ENCODE results near the gene AFAP1.
A peak's percentile ranks its signal among the peaks of the same experiment; 100 is the strongest.

Gene AFAP1

GRCh38 chr4:7766086-7766485 lies 173.6 kb downstream of the AFAP1 start:
- no peak for DNase-seq

- no peak for DNase-seq
Measured at GRCh38 chr4:7765666-7766065, 174.0 kb downstream of the AFAP1 start.

- DNase-seq, result no peak
Measured at GRCh38 chr4:7764466-7764865, 175.2 kb downstream of the AFAP1 start.

- DNase-seq, result no peak
Measured at GRCh38 chr4:7763788-7764187, 175.9 kb downstream of the AFAP1 start.

GRCh38 chr4:7763106-7763505 lies 176.6 kb downstream of the AFAP1 start:
- no peak for DNase-seq

GRCh38 chr4:7762376-7763030 lies 177.2 kb downstream of the AFAP1 start:
- DNase-seq, result no peak

GRCh38 chr4:7761720-7762119 lies 177.9 kb downstream of the AFAP1 start:
- peak; percentile 52 for DNase-seq

- DNase-seq, result no peak
Measured at GRCh38 chr4:7761312-7761711, 178.3 kb downstream of the AFAP1 start.

GRCh38 chr4:7760706-7761105 lies 179.0 kb downstream of the AFAP1 start:
- no peak for DNase-seq

GRCh38 chr4:7760228-7760627 lies 179.4 kb downstream of the AFAP1 start:
- DNase-seq, result no peak

GRCh38 chr4:7759635-7760034 lies 180.0 kb downstream of the AFAP1 start:
- peak; percentile 11 for DNase-seq

- peak; percentile 81 for DNase-seq
Measured at GRCh38 chr4:7759216-7759615, 180.4 kb downstream of the AFAP1 start.

GRCh38 chr4:7758476-7758875 lies 181.2 kb downstream of the AFAP1 start:
- DNase-seq, result no peak

- DNase-seq, result no peak
Measured at GRCh38 chr4:7757501-7758471, 181.9 kb downstream of the AFAP1 start.

GRCh38 chr4:7756561-7757355 lies 182.9 kb downstream of the AFAP1 start:
- no peak for DNase-seq

- DNase-seq, result no peak
Measured at GRCh38 chr4:7756071-7756470, 183.6 kb downstream of the AFAP1 start.

GRCh38 chr4:7755561-7755960 lies 184.1 kb downstream of the AFAP1 start:
- DNase-seq, result no peak

- no peak for DNase-seq
Measured at GRCh38 chr4:7754565-7755262, 184.9 kb downstream of the AFAP1 start.

- no peak for DNase-seq
Measured at GRCh38 chr4:7753931-7754465, 185.7 kb downstream of the AFAP1 start.

GRCh38 chr4:7753271-7753670 lies 186.4 kb downstream of the AFAP1 start:
- DNase-seq, result no peak

- DNase-seq, result no peak
Measured at GRCh38 chr4:7752649-7753048, 187.0 kb downstream of the AFAP1 start.

- no peak for DNase-seq
Measured at GRCh38 chr4:7750972-7751371, 188.7 kb downstream of the AFAP1 start.

All from CD4-positive, alpha-beta T cell treated with Interleukin-10 for 1 hour (primary cell).